Activated T-cell treated with anti-CD3 and anti-CD28 coated beads, Interleukin-2, amount 50 U/mL, for 24 hours (primary cell): ENCODE data around the gene P4HB.

Source experiments
- DNase-seq: peaks from one replicate; pipeline ENCODE4 v3.0.0-alpha.2; 2020
- H3K27ac Mint-ChIP-seq: 2 replicates; pipeline ENCODE4 v1.8.0; 2020; ENCODE audit warnings: mild to moderate bottlenecking, mixed read lengths
- H3K27me3 Mint-ChIP-seq: 2 replicates; pipeline ENCODE4 v1.8.0; 2020; ENCODE audit warnings: mixed read lengths
- H3K36me3 Mint-ChIP-seq: 2 replicates; pipeline ENCODE4 v1.8.0; 2020; ENCODE audit warnings: low read depth, mixed read lengths
- H3K4me1 Mint-ChIP-seq: 2 replicates; pipeline ENCODE4 v1.8.0; 2020; ENCODE audit warnings: low read depth, mixed read lengths
- H3K4me3 Mint-ChIP-seq: 2 replicates; pipeline ENCODE4 v1.8.0; 2020; ENCODE audit warnings: mild to moderate bottlenecking, moderate library complexity, mixed read lengths
- H3K9me3 Mint-ChIP-seq: 2 replicates; pipeline ENCODE4 v1.8.0; 2020; ENCODE audit warnings: mixed read lengths

The P4HB gene

GRCh38 chr17:81802048-81802758, 58.1 kb downstream of the P4HB start:
- H3K27me3 Mint-ChIP-seq: peaks cover 57% of the 10 kb centered on the region
- H3K4me3 Mint-ChIP-seq: no peak overlapping the region

DNA sequence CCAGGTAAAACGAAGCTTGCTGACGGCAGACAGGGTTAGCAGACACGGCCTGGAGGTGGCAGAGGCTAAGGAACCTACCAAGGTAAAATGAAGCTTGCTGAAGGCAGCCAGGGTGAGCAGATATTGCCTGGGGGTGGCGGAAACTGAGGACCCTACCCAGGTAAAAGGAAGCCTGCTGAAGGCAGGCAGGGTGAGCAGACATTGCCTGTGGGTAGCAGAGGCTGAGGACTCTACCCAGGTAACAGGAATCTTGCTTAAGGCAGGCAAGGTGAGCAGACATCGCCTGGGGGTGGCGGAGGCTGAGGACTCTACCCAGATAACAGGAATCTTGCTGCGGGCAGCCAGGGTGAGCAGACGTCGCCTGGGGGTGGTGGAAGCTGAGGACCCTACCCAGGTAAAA, 59.0 kb downstream of the P4HB start:
- H3K27me3 Mint-ChIP-seq: peaks cover 52% of the 10 kb centered on the region
- no peaks in the 10 kb centered on the region for H3K36me3 Mint-ChIP-seq
- H3K9me3 Mint-ChIP-seq: no peaks in the 10 kb centered on the region
- peaks cover 2% of the 10 kb centered on the region for H3K4me1 Mint-ChIP-seq
- DNase-seq: no peak
- H3K4me3 Mint-ChIP-seq: no peak overlapping the region
- H3K27ac Mint-ChIP-seq: no peak overlapping the region

More at GRCh38 chr17:81802048-81802758, 58.1 kb downstream of the P4HB start:
- Mint-ChIP-seq H3K4me1 (peaks cover 2% of the 10 kb centered on the region), H3K27ac (no peak overlapping the region), H3K9me3 (no peaks in the 10 kb centered on the region), H3K36me3 (no peaks in the 10 kb centered on the region)
- no peak for DNase-seq

DNA sequence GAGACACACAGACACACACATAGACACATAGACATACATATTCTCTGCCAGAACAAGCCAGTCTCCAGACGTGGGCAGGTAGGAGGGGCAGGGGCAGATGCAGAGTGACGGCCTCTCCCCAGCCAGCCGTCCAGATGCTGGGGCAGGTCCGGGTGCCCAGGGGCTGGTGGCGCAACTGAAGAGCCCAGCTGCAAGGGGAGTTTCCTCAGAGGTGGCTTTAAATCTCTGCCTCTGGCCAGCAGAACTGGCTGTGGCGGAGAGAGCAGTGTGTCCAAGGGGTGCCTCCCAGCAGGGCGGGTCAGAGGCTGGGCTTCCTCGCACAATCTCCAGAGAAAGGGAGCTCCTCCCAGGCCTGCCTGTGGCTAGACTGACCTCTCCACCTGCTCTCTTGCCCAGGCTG, 65.8 kb downstream of the P4HB start:
- Mint-ChIP-seq H3K9me3 (no peaks in the 10 kb centered on the region), H3K36me3 (no peaks in the 10 kb centered on the region), H3K4me1 (no peaks in the 10 kb centered on the region), H3K4me3 (no peak overlapping the region), H3K27me3 (peaks cover under 1% of the 10 kb centered on the region), H3K27ac (no peak overlapping the region)
- no peak for DNase-seq

DNA sequence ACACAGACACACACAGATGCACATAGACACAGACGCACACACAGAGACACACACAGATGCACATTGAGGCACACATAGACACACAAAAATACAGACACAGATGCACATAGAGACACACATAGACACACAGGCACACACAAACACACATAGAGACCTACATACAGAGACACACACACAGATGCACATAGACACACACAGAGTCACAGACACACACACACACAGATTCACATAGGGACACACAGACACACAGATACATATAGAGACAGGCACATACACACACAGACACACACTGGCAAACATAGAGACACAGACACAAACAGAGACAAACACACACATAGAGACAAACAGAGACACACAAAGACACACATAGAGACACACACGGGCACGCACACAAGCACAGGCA, 66.3 kb downstream of the P4HB start:
- Mint-ChIP-seq H3K4me3 (no peak overlapping the region), H3K27ac (no peak overlapping the region), H3K27me3 (no peaks in the 10 kb centered on the region), H3K9me3 (no peaks in the 10 kb centered on the region), H3K4me1 (no peaks in the 10 kb centered on the region), H3K36me3 (no peaks in the 10 kb centered on the region)
- DNase-seq: no peak
